ENCODE data around the gene SLC35A2.
A peak's percentile ranks its signal among the peaks of the same experiment; 100 is the strongest.
"Not testable (repeated sequence)": the region's sequence is repeated elsewhere in the genome, so short reads cannot be mapped to it uniquely, and the experiment has no call there.

The SLC35A2 gene

GRCh38 chrX:48899078-48899410 lies 12.4 kb downstream of the SLC35A2 start:
- no peak for DNase-seq

DNA sequence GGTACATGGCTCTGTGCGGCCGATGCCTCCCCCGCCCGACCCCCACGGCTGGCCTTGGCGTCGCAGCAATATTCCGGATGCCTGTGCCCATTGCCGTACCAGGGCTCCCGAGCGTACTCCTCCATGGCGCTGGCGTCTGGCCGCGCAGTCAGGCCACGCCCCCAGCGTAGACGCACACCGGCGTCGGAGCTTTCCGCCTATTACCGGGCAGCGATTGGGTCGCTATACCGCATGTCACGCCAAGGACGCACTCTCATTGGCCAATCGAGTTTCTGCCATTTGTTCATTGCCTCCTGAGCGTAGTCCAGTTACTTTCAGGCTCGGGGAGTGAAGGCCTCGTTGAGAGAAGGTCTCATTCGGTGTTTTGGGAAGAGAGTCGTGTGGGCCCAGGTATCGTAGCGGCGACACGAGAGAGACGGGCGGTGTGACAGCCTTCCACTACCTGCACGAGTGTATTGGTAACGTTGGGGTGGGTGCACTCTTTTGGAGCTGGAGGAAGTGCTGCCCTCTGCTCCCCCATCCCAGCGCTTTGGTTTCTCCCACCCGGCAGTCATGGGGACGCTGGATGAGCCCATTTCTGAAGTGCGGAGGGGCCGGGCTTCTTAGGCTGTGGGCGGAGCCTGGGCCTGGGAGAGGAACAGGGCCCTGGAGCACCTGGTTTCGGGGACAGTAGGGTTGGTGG lies 13.7 kb downstream of the SLC35A2 start, which contains the start of the genes PQBP1 and TIMM17B:
TSS of gene PQBP1 (plus strand) at position 306 of the 682 bp plus-strand sequence. CDS start 580 bp downstream, outside the sequence.
TSS of gene TIMM17B (minus strand) at position 144 of the 682 bp plus-strand sequence. CDS start at position 125, 19 bp downstream.
- peak; percentile 88 for DNase-seq

DNA sequence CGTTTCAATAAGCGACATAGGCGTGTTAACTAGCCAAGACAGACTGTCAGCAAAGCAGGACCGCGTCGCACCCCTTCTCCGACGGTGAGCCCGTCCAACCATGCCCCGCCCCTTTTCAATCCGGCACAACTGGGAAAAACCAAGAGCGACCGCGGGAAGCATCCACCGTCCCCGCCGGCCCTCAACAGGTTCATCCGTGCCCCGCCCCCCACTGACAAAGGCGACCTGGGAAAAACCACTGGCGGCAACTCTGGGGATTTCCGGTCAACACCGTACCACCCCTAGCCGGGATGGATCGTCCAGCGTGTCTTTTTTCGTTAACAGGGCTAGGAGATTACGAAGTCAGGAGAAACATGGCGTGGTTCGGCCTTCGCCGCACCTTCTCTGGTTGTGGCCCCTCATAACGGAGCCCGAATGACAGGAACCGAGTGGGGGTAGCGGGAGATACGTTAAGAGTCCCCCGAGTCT lies 14.3 kb downstream of the SLC35A2 start:
- DNase-seq, result peak; percentile 74

- DNase-seq, result no peak
Measured at GRCh38 chrX:48896611-48897011, 14.8 kb downstream of the SLC35A2 start.

DNA sequence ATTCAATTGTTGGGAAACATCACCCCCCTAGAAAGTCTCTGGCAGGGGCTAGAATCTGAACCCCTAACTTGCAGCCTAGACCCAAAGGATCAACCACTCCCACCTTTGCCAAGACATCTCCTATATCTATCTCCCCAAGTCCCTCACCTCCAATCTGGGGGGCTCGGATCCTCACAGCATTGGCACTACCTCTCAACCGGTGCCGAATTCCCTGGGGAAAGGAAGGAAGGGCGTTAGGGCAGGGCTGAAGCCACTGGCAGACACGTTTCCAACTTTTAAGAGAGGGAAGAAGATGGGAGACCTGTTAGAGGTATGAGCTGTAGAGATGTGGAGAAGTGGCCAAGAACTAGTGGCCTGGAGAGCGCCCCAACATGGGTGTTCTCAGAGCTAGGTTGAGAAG lies 16.6 kb downstream of the SLC35A2 start:
- DNase-seq, result no peak

DNA sequence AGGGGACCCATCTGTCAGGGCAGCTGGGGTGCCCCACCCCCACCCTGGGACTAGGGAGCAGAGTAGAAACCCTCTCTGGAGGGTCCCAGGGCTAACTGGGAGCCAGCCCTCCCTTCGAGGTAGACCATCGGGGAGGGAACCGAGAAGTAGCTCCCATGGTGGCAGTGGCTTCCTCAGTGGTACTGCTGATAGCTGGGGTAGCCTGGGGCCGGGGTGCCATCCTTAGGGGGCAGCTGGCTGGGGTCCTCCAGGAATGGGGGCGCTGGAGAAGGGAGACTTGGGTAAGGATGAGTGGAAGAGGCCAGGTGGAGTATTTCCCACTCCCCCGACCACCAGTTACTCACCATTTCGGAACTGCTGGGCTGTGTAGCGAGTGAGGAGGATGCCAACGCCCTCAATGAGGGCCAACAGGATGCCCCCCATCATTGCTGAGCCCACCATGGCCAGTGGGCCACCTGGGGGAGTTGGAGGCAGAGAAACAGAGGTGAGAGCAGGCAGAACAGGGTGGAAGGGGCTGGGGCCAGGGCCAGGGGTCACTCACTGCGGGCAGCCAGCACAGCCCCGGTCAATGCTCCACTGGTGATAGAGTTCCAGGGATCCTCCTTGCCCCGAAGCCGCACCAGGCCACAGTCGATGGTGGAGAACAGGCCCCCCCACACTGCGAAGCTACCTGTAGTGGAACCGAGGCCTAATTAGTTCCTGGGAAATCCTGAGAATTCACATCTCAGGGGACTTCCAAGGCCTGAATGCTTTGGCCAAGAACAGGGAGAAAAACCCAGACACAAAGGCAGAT lies 17.7 kb downstream of the SLC35A2 start:
- no peak for DNase-seq

GRCh38 chrX:48892896-48893295 lies 18.6 kb downstream of the SLC35A2 start:
- no peak for DNase-seq

DNA sequence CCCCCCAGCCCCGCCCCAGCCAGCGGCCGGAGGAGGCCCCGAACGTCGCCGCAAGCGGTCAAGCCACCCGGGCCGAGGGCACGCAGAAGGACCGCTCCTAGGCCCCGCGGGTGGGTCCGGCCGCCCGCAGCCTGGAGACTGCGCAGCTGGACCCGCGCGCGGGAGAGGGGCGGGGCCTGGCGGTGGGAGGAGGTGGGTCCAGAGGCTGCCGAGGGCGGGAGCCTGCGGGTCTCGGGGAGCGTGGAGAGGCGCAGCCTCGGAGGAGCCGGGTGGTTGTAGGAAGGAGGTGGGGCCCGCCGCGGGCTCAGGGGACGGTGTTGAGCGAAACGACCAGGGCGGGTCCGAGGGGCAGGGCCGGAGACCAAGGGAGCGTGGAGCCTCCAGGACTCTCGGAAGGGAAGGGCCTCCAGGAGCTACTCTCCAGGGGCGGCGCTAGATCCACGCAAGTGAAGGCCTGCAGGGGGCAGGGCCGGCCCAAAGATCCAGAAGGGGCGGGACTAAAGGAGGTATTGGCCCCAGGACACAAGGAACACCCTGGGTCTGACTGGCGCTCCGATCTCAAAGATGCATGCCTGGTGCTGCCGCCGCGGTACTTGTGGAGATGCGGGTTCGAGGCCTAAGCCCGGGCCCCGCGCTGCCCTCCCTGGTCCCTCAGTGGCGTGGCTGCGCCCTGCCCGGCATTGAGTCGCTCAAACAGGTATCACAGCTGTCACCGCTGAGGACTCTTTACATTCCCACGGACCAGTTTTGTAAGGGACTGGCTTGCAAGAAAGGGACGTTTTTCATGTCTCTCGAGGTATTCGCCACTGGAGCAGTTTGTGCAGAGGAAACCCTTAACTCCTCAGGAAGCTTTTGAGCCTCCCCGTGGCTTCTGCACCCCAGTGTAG lies 19.8 kb downstream of the SLC35A2 start:
- peak; percentile 70 for DNase-seq

GRCh38 chrX:48890934-48891401 lies 20.5 kb downstream of the SLC35A2 start:
- DNase-seq, result peak; percentile 1

- DNase-seq, result no peak
Measured at GRCh38 chrX:48890296-48890925, 21.0 kb downstream of the SLC35A2 start.

GRCh38 chrX:48886586-48886985 lies 24.9 kb downstream of the SLC35A2 start:
- not testable (repeated sequence) for DNase-seq

DNA sequence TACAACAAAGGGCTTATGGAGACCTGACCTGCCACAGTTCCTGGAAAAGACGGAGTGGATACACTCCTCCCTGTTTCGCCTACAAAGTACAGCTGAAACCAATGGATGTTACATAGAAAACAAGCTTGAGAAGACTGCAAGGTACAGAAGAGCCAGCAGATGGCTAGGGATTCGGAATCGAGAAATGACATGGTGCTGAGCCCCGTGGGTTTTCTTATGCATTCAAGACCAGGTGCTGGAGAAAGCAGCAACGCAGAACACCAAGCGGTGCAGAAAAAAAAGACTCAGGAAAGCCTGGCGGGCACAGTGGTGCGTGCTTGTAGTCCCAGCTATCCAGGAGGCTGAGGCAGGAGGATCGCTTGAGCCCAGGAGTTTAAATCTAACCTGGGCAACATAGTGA lies 27.7 kb downstream of the SLC35A2 start:
- no peak for DNase-seq

DNA sequence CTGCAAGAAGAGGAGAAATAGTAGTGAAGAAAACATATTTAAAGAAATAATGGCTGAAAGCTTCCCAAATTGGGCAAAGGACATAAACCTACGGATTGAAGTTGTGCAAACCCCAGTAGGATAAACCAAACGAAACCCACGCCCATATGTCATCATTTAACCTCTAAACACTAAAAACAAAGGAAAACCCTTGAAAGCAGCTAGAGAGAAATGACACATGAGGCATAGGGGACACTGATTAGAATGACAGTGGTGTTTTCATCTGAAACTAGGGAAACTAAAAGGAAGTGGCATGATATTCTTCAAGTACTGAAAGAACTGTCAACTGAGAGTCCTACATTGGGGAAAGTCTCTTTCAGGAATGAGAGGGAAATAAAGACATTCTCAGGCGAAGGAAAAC lies 34.5 kb downstream of the SLC35A2 start:
- DNase-seq, result not testable (repeated sequence)

- DNase-seq, result not testable (repeated sequence)
Measured at GRCh38 chrX:48872017-48872416, 39.4 kb downstream of the SLC35A2 start.

- no peak for DNase-seq
Measured at GRCh38 chrX:48864210-48864609, 47.2 kb downstream of the SLC35A2 start.

- DNase-seq, result no peak
Measured at GRCh38 chrX:48854898-48855297, 56.5 kb downstream of the SLC35A2 start.

- not testable (repeated sequence) for DNase-seq
Measured at GRCh38 chrX:48854121-48854804, 57.2 kb downstream of the SLC35A2 start.

DNA sequence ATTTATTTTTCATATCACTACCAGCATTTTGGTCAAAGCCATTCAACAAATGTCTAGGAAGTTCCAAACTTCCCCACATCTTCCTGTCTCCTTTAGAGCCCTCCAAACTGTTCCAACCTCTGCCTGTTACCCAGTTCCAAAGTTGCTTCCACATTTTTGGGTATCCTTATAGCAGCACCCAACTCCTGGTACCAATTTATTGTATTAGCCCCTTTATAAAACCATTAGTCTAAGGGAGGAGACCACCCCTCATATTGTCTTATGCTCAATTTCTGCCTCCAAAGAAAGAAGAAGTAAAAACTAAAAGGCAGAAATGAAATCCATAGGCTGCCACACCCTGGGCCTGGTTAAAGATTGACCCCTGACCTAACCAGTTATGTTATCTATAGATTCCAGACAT lies 58.0 kb downstream of the SLC35A2 start:
- not testable (repeated sequence) for DNase-seq

Measured in NCI-H1105 (cell line).